Right cardiac atrium (tissue), 5 donors: ENCODE data around the gene DNMT3L. TPM values are rescaled to one million over a fixed set of nuclear protein-coding genes. Genes with fewer than 3 reads are reported as not detected.
"Not testable (repeated sequence)": the region's sequence is repeated elsewhere in the genome, so short reads cannot be mapped to it uniquely, and the experiment has no call there.

Experiments
- ATAC-seq, 2 donors: fragments of 200-7000 bp; cut with Tn5 transposase; one replicate each; pipeline versions ENCODE4 v1.8.0 to v1.9.1; 2020; ENCODE audit warnings: moderate library complexity in 2 of 2, mild to moderate bottlenecking in 1 of 2
- DNase-seq, 3 donors: peaks; one replicate each; pipeline ENCODE4 v3.0.0-alpha.2; 2020
- H3K27ac ChIP-seq: one replicate; pipeline ENCODE4 v1.5.1; 2013; ENCODE audit warnings: mild to moderate bottlenecking, low read length, control low read depth, moderate library complexity
- H3K27me3 ChIP-seq: one replicate; pipeline ENCODE4 v1.6.1; 2013; ENCODE audit not compliant: control insufficient read depth, insufficient read depth
- H3K4me1 ChIP-seq: one replicate; pipeline ENCODE4 v1.6.1; 2013; ENCODE audit warnings: low read length; ENCODE audit not compliant: control insufficient read depth, insufficient read depth
- H3K4me3 ChIP-seq: one replicate; pipeline ENCODE4 v1.5.1; 2013; ENCODE audit warnings: low read length, control low read depth
- H3K9me3 ChIP-seq: one replicate; pipeline ENCODE4 v1.6.1; 2013; ENCODE audit warnings: low read length; ENCODE audit not compliant: control insufficient read depth
- WGBS: extraction: QIAGEN DNeasy Blood & Tissue Kit; methylation state at CpG from one replicate; pipeline ENCODE4 v1.1.7; 2013; 5-methylcytosine and 5-hydroxymethylcytosine counted together
- intact Hi-C, 4 donors: fragments of 100-400 bp; cut with DNase I; formaldehyde crosslinking; loops; one replicate each; pipeline versions ENCODE4 v1.11.0 to v1.14.0; 2022 to 2023
- polyA plus RNA-seq: library from polyadenylated mRNA; stranded (reverse); fragments of 200-250 nt; gene quantifications from one replicate; pipeline ENCODE4 v1.2.3, GENCODE V29; 2013
- total RNA-seq, 4 donors: library from RNA; stranded (reverse); fragmentation: NEBNext Ultra II Directional; extraction: Animal tissue kit (Norgen Biotek cat#: 25700); gene quantifications; one replicate each; pipeline ENCODE4 v1.2.1, GENCODE V29; 2021
- donor health status: healthy with polysubstance abuse.
- donor health status: DM: no; HTN: yes; CAD: no.
- donor health status: DM: no; HTN: no; CAD: no.
- donor health status: DM: no; HTN: yes; CAD: no; lungs with severe emphysema.
- donor health status: DM: yes; HTN: yes; CAD: no.

Gene DNMT3L
- total and polyA plus RNA-seq, 5 donors = not detected

GRCh38 chr21:44286086-44286715 is 24.5 kb upstream of the DNMT3L start:
- ATAC-seq (no peak), DNase-seq (peak; percentile 16 to 48 (median 43))
- no peak overlapping the region for H3K27ac ChIP-seq
- intact Hi-C loops = no loop called here
- no peaks in the 10 kb centered on the region for H3K4me1 ChIP-seq
- 60% methylated on average over 21 of the region's 21 CpGs for WGBS
- H3K4me3 ChIP-seq = no peak overlapping the region
- H3K9me3 ChIP-seq = no peaks in the 10 kb centered on the region
- H3K27me3 ChIP-seq = no peaks in the 10 kb centered on the region

GRCh38 chr21:44285138-44285992 is 23.7 kb upstream of the DNMT3L start, which contains the start of gene AIRE:
TSS of gene AIRE (plus strand) at chr21:44285876. CDS start at chr21:44286007, 131 bp downstream.
- WGBS = 32% methylated on average over 56 of the region's 56 CpGs
- peak; percentile 38 to 62 (median 53) for DNase-seq
- Histone ChIP-seq H3K4me3 (peak within 1 kb of the TSS; percentile 8), H3K9me3 (no peaks in the 10 kb centered on the region), H3K27ac (no peak within 1 kb of the TSS), H3K27me3 (no peaks in the 10 kb centered on the region), H3K4me1 (no peaks in the 10 kb centered on the region)
- ATAC-seq = peak; percentile 5 to 49
- intact Hi-C loops = no loop called here

GRCh38 chr21:44283948-44284347 is 22.3 kb upstream of the DNMT3L start:
- ATAC-seq = no peak
- Histone ChIP-seq H3K4me3 (no peak overlapping the region), H3K4me1 (no peaks in the 10 kb centered on the region), H3K27ac (no peak overlapping the region), H3K9me3 (no peaks in the 10 kb centered on the region), H3K27me3 (no peaks in the 10 kb centered on the region)
- DNase-seq = peak in 2 of 3 donors; percentile 19 to 29
- intact Hi-C loops = no loop called here
- 66% methylated on average over 11 of the region's 11 CpGs for WGBS

DNA sequence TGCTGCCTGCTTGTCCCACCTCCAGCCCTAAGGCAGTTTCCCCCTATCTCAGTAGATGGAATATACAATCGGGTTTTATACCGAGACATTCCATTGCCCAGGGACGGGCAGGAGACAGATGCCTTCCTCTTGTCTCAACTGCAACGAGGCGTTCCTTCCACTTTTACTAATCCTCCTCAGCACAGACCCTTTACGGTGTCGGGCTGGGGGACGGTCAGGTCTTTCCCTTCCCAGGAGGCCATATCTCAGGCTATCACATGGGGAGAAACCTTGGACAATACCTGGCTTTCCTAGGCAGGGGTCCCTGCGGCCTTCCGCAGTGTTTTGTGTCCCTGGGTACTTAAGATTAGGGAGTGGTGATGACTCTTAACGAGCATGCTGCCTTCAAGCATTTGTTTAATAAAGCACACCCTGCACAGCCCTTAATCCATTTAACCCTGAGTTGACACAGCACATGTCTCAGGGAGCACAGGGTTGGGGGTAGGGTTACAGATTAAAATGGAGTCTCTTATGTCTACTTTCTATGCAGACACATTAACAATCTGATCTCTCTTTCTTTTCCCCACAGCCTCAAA is 21.6 kb upstream of the DNMT3L start:
- intact Hi-C loops, ATAC-seq, DNase-seq: not testable (repeated sequence)

GRCh38 chr21:44282370-44282769 is 20.7 kb upstream of the DNMT3L start:
- DNase-seq (peak in 1 of 3 donors; percentile 22), ATAC-seq (no peak)
- WGBS = 92% methylated on average over 9 of the region's 9 CpGs
- H3K4me1 ChIP-seq = no peaks in the 10 kb centered on the region
- no peak overlapping the region for H3K4me3 ChIP-seq
- H3K9me3 ChIP-seq = no peaks in the 10 kb centered on the region
- H3K27ac ChIP-seq = no peak overlapping the region
- no peaks in the 10 kb centered on the region for H3K27me3 ChIP-seq
- intact Hi-C loops = no loop called here

More for the DNA sequence above, 21.6 kb upstream of the DNMT3L start:
- WGBS = 71% methylated on average over 11 of the region's 11 CpGs
- not testable (repeated sequence) for H3K9me3 ChIP-seq, H3K4me1 ChIP-seq, H3K27me3 ChIP-seq, H3K4me3 ChIP-seq, H3K27ac ChIP-seq

DNA sequence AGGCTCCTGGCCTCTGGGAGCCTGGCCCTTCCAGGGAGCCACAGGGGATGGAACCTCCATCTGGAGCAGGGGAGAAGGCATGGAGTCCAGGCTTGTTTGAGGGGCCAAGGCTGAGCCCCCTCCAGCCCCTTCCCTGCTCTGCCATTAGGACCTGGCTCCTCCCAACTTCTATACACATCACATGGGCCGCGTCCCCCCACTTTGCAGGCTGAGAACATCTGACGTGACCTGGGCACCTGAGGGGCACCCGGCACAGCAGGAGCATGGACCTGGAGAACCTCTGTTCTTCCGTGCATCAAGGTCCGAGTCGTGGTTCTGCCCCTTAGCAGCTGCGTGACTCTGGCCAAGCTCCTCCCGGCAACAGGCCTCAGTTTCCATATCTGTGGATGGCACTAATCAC is 20.1 kb upstream of the DNMT3L start:
- Histone ChIP-seq H3K4me3 (no peak overlapping the region), H3K27ac (no peak overlapping the region), H3K27me3 (no peaks in the 10 kb centered on the region), H3K9me3 (no peaks in the 10 kb centered on the region), H3K4me1 (no peaks in the 10 kb centered on the region)
- WGBS = 91% methylated on average over 9 of the region's 9 CpGs
- DNase-seq (no peak), ATAC-seq (no peak)
- intact Hi-C loops = no loop called here

- Histone ChIP-seq H3K27ac (no peak overlapping the region), H3K9me3 (no peaks in the 10 kb centered on the region), H3K4me3 (no peak overlapping the region), H3K4me1 (no peaks in the 10 kb centered on the region), H3K27me3 (no peaks in the 10 kb centered on the region)
- peak in 2 of 3 donors; percentile 15 to 27 for DNase-seq
- intact Hi-C loops = no loop called here
- no peak for ATAC-seq
- WGBS = 86% methylated on average over 19 of the region's 19 CpGs
Observed at GRCh38 chr21:44279354-44280260, 17.9 kb upstream of the DNMT3L start.

- H3K9me3 ChIP-seq = no peaks in the 10 kb centered on the region
- ATAC-seq (no peak), DNase-seq (peak in 2 of 3 donors; percentile 18 to 39)
- intact Hi-C loops = no loop called here
- no peaks in the 10 kb centered on the region for H3K4me1 ChIP-seq
- H3K4me3 ChIP-seq = no peak overlapping the region
- no peaks in the 10 kb centered on the region for H3K27me3 ChIP-seq
- H3K27ac ChIP-seq = no peak overlapping the region
- WGBS = 66% methylated on average over 5 of the region's 5 CpGs
Observed at GRCh38 chr21:44275041-44275440, 13.3 kb upstream of the DNMT3L start.

GRCh38 chr21:44273046-44273445 is 11.3 kb upstream of the DNMT3L start:
- intact Hi-C loops = no loop called here
- no peak overlapping the region for H3K27ac ChIP-seq
- H3K4me3 ChIP-seq = no peak overlapping the region
- H3K27me3 ChIP-seq = no peaks in the 10 kb centered on the region
- DNase-seq (peak in 2 of 3 donors; percentile 30 to 34), ATAC-seq (peak in 1 of 2 donors; percentile 19)
- H3K9me3 ChIP-seq = no peaks in the 10 kb centered on the region
- WGBS = 86% methylated on average over 7 of the region's 7 CpGs
- H3K4me1 ChIP-seq = no peaks in the 10 kb centered on the region

- ATAC-seq (peak; percentile 33 to 46), DNase-seq (peak in 2 of 3 donors; percentile 27 to 47)
- Histone ChIP-seq H3K4me3 (no peak overlapping the region), H3K4me1 (no peaks in the 10 kb centered on the region), H3K27me3 (no peaks in the 10 kb centered on the region), H3K9me3 (no peaks in the 10 kb centered on the region), H3K27ac (no peak overlapping the region)
- intact Hi-C loops = no loop called here
- 87% methylated on average over 18 of the region's 18 CpGs for WGBS
Observed at GRCh38 chr21:44272284-44272858, 10.7 kb upstream of the DNMT3L start.
